SK-N-DZ (cell line): ENCODE measurements around the gene CLSTN2.

Experiments
- DNase-seq: peaks from one replicate; pipeline ENCODE4 v3.0.0-alpha.2; 2015; ENCODE audit warnings: low spot score

CLSTN2 gene

GRCh38 chr3:140148824-140149390 lies 213.9 kb downstream of the CLSTN2 start:
- DNase-seq: no peak

DNA sequence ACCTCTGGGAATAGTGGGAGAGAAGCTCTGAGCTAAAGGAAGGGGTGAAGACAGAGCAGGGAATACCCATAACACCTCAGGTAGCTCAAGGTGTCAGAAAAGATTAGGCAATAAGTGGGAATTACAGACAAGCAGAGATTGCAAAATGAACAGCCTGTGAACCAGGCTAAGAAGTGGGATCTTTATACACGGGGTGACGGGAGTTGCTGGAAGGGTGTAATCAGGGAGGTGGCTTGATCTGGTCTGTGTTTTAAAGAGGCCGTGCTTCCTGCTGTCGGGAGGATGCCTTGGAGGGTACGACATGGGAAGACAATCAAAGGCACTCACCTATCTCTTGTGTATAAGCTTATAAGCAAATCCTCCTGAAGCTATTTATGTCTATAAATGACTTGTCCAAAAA lies 216.3 kb downstream of the CLSTN2 start:
- no peak for DNase-seq

DNA sequence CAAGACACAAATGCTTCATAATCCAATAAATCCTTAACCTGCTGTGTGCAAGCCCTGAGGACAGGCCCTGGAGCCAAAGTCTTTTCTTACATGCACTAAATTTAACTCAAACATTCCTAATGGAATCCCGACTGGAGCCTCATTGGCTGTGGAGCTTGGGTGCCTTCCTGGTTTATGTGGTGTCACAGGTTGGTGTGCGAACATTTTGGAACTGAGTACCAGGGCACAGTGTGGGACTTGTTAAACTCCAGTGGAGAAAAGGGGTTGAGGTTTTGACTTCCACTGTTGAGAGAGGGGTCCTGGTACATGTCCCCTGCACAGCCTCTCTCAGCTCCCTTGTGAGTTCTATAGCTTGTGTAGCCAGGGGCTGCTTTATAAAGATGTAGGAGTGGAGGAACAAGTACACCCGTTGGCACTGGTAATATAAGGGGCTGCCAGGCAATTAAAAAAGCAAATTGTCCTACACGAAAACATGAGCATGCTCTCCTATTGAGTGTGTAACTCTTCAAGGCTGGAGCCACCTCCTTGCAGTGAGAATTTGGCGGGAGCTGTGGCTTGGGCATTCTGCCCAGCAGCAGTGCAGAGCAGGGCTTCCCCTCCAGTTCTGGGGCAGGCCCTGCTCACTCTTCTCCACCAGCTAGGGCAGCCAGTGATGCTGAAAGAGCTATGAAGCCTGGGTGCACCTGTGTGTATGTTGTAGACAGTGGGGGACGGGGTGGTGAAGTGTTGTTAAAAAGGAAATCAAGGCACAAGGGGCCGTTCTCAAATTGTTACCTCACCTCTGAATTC lies 218.1 kb downstream of the CLSTN2 start:
- DNase-seq: no peak

DNA sequence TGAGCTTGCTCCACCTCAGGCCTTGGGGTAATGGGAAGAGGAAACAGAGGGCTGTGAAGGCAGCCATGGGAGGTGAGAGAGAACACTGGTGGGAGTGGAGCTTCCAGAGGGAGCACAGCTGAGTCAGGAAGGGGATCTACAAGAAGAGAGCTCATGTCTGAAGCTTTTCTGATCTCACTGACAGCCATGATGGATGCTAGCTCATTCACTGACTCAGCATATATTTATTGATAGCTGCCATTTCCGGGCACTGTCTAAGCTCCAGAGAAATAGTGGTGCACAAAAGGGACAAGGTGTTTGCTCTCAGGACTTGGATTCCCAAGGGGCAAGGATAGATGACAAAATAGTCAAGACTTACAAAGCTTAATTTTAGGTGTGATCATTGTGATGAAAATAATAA lies 218.8 kb downstream of the CLSTN2 start:
- DNase-seq: no peak

GRCh38 chr3:140157161-140157560 lies 222.2 kb downstream of the CLSTN2 start:
- DNase-seq: no peak

GRCh38 chr3:140159646-140160045 lies 224.7 kb downstream of the CLSTN2 start:
- no peak for DNase-seq

- DNase-seq: no peak
Observed at GRCh38 chr3:140160553-140160952, 225.6 kb downstream of the CLSTN2 start.

GRCh38 chr3:140162551-140162950 lies 227.6 kb downstream of the CLSTN2 start:
- no peak for DNase-seq

GRCh38 chr3:140163159-140163763 lies 228.3 kb downstream of the CLSTN2 start:
- no peak for DNase-seq

DNA sequence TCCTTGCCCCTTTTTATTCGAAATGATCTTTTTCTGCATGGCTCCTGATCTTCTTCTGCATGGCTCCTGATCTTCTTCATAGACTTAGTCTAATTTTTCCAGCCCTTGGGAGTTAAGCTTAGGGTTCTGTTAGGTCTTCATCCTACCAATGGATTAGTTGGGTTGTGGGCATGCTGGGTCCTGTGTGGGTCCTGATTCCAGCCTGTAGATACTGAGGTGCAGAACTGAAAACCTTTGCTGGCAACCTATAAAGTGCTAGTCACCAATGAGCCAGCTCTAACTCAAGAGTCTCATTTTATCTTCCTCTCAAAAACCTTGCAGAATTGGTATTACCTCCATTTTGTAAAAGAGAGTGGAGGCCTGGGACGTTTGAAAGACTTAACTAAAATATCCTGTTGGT lies 229.2 kb downstream of the CLSTN2 start:
- no peak for DNase-seq

DNA sequence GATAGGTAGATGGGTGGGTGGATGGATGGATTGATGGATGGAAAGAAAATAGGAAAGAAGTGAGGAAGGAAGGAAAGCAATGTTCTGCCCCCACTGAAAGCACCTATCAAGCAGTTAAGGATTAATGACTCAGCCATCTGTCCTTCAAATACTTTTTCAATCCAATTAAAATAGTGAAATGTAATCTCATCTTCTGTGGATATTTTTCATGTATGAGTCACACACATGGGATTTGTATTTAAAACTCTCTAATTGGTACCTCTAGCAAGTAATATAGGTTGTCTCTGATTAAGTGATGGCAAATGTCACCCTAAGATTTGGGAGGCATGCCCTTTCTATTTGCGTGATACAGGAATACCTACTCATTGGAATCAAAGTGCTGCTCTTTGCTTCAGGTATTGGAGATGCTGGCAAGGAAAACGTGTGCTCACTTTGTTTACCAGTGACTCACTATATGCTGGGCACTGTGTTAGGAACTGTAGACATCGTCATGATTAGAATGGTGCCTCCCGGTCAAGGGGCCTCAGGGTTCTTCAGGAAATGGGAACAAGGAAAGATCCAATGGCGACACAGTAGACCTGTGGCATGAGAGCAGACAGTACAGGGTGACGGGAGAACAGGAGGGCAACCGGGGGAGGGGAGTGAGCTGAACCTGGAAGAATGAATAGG lies 230.1 kb downstream of the CLSTN2 start:
- no peak for DNase-seq

GRCh38 chr3:140165781-140166180 lies 230.8 kb downstream of the CLSTN2 start:
- DNase-seq: no peak

- no peak for DNase-seq
Observed at GRCh38 chr3:140166861-140167599, 232.0 kb downstream of the CLSTN2 start.

- DNase-seq: no peak
Observed at GRCh38 chr3:140167600-140168281, 232.8 kb downstream of the CLSTN2 start.

GRCh38 chr3:140170612-140171011 lies 235.6 kb downstream of the CLSTN2 start:
- no peak for DNase-seq

- DNase-seq: no peak
Observed at GRCh38 chr3:140176526-140176925, 241.5 kb downstream of the CLSTN2 start.

GRCh38 chr3:140177943-140178342 lies 243.0 kb downstream of the CLSTN2 start:
- no peak for DNase-seq

DNA sequence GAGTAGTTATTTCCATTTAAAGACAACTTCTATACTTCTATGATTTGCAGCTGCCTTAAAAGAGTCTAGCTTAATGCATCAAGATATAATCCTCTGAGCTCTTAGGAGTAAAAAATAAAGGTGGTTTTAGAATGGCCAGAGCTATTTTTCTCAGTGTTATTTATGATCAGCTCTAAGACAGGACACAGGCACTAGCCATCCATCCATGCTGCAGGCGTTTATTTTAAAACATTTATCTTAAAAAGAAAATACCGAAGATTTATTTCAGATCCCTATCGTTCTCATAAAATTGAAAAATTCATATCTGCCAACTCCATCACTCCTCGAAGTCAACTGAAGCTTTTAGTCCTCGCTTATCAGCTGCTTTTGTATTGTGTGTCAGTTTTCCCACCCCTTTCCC lies 243.5 kb downstream of the CLSTN2 start:
- DNase-seq: peak; percentile 17

DNA sequence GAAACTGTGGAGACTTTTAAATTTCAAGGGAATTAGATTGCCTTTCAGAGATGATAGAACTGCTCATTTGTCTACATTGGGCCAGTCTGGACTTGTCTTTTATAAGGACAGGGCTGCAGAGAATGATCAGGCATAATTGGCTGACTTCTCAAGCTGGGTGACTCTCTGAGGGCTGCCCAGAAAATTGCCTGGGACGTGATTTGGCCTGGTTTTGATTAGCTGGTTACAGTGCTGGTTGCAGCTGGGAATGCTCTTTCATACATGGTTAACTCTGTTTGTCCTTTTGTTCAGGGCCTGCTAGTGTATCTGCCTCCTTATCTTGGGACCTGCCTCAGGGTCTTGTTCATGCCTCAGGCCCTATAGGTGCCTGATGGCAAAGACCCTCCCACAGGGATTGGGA lies 245.6 kb downstream of the CLSTN2 start:
- DNase-seq: peak; percentile 20

DNA sequence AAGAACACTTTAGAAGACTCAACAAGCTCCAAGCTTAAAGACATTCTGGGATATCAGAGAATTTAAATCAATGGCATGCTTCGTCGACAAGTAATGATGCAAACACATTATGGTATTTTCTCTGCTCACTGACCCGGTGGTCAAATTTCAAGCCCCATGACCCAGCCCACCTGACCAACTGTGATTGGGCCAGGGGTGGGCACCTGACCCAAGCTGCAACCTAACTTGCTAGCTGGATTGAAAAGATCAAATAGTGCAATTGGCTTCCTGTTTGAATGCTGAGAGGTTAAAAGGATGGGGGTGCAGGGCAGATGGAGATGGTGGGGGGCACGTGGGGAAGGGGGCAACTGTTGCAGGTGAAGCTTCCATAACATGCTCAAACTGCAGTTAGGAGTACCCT lies 250.4 kb downstream of the CLSTN2 start:
- DNase-seq: no peak

GRCh38 chr3:140186421-140186920 lies 251.5 kb downstream of the CLSTN2 start:
- no peak for DNase-seq
